ENCODE results near the gene NAA80. TPM values are rescaled to one million over a fixed set of nuclear protein-coding genes. Genes with fewer than 3 reads are reported as not detected.
A peak's percentile ranks its signal among the peaks of the same experiment; 100 is the strongest.

Gene NAA80
- total and polyA plus RNA-seq, 2 of the 8 experiments (the other 6 are each of a cell fraction or from before 2014, with no cell fraction given) = 11.3 to 16.7 TPM

DNA sequence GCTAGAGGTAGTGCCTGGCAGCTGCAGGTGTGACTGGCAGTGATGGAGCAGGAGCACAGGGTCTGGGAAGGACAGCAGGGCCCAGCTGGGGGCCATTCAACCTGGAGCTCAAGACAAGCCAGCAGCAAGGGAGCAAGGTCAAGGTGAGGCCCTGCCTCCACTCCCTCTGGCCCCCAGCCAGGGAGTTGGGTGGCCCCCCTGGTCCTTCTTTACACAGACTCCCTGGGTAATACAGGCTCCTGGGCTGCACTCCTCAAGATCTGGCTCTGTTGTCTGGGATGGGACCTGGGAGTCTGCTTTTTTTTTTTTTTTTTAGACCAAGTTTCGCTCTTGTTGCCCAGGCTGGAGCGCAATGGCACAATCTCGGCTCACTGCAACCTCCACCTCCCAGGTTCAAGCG is 48.7 kb downstream of the NAA80 start:
- no peak for FAIRE-seq
- H3K56ac ChIP-seq (replicated peaks; ENCODE audit: insufficient read length, low read depth, low read length) = no peak overlapping the region
- H3K9ac ChIP-seq (replicated peaks in 1 of 4; ENCODE audit: extremely low read depth in 1 of 4, low read depth in 3 of 4, low read length in 3 of 4) = no peak overlapping the region
- H2BK120ac ChIP-seq (replicated peaks; ENCODE audit: low read depth, low read length) = no peak overlapping the region
- H3K23me2 ChIP-seq (ENCODE audit: low read depth, low read length) = no peaks in the 10 kb centered on the region
- H3K36me3 ChIP-seq (ENCODE audit: control insufficient read depth in 2 of 4, insufficient read depth in 4 of 4, low read length in 3 of 4) = peaks cover 3 to 16% (median 8%) of the 10 kb centered on the region in 4 experiments; a peak in 6 of 8 replicates
- H4K20me1 ChIP-seq (replicated peaks in 1 of 2; ENCODE audit: control insufficient read depth in 1 of 2, insufficient read depth in 2 of 2, low read length in 2 of 2) = peaks cover 15 to 46% of the 10 kb centered on the region in 2 experiments
- no peak overlapping the region for H2AK5ac ChIP-seq (ENCODE audit: low read depth, low read length)
- H3K18ac ChIP-seq (ENCODE audit: extremely low read depth, low read length) = no peak overlapping the region
- no peak overlapping the region for H3K4me3 ChIP-seq (ENCODE audit: extremely low read depth in 1 of 4, insufficient read depth in 2 of 4, low read depth in 3 of 4, low read length in 4 of 4)
- peaks cover 0 to 57% of the 10 kb centered on the region in 2 experiments; a peak in 3 of 4 replicates for H3K79me2 ChIP-seq (ENCODE audit: control insufficient read depth in 1 of 2, insufficient read depth in 2 of 2, low read length in 2 of 2)
- H4K8ac ChIP-seq (ENCODE audit: extremely low read depth, insufficient read depth, low read length) = no peak overlapping the region
- 0 out of 2 replicates have a peak overlapping the region, but pooled peaks have one; percentile 52 for H2BK5ac ChIP-seq (ENCODE audit: low read depth, low read length)
- H3K14ac ChIP-seq (ENCODE audit: insufficient read length) = no peak overlapping the region
- no peak overlapping the region for H4K91ac ChIP-seq (replicated peaks; ENCODE audit: insufficient read length, low read length)
- no peak overlapping the region for H3K4me2 ChIP-seq (ENCODE audit: insufficient read depth in 1 of 2, low read depth in 2 of 2, low read length in 2 of 2)
- no peak overlapping the region for H2BK15ac ChIP-seq (ENCODE audit: low read length)
- no peak overlapping the region for H3K27ac ChIP-seq (ENCODE audit: low read depth, low read length)
- no peaks in the 10 kb centered on the region for H3K9me3 ChIP-seq (ENCODE audit: insufficient read depth in 2 of 2, low read depth in 1 of 2, low read length in 1 of 2)
- 94% methylated on average over 2 of the region's 4 CpGs; no CpG with 5 or more reads in 1 of the 2 experiments for WGBS, 2 experiments (ENCODE audit: extremely low coverage in 1 of 2, insufficient coverage in 1 of 2, insufficient read length in 1 of 2, insufficient replicate concordance in 2 of 2, low coverage in 1 of 2, low lambda C conversion rate in 2 of 2, missing lambda C conversion rate in 1 of 2)
- no peaks in the 10 kb centered on the region for H3K27me3 ChIP-seq (replicated peaks in 1 of 4; ENCODE audit: control insufficient read depth in 3 of 4, extremely low read depth in 1 of 4, insufficient read depth in 3 of 4, low read length in 3 of 4)
- H3K4me1 ChIP-seq (replicated peaks in 1 of 4; ENCODE audit: control insufficient read depth in 3 of 4, insufficient read depth in 4 of 4, low read length in 3 of 4) = peaks cover 5 to 14% (median 9%) of the 10 kb centered on the region in 4 experiments
- no peak overlapping the region for H4K5ac ChIP-seq (ENCODE audit: insufficient read length, low read depth, low read length)
- ChIA-PET POLR2A (ENCODE audit: partially characterized antibody) (interaction anchor here (0.9 to 4.1 kb wide), 4 partner anchors 8 to 39 kb away, joined by 3 to 22 read pairs (median 5); partner anchors contain the start of gene GNAI2), CTCF (ENCODE audit: partially characterized antibody) (interaction anchor here (0.8 to 53.5 kb wide), 8 partner anchors 7 to 164 kb away, joined by 3 to 2149 read pairs (median 30); partner anchors contain the start of genes GNAI2, GNAT1, SEMA3B and SLC38A3)
- TF ChIP-seq SP1 (IDR thresholded peaks at IDR 0.05; ENCODE audit: low read depth, low read length) = no peak
- no peak for TF ChIP-seq CBX5 (IDR thresholded peaks at IDR 0.05; ENCODE audit: low read depth, low read length)
- TF ChIP-seq SIX5 (IDR thresholded peaks at IDR 0.05; ENCODE audit: low read depth, low read length) = no peak
- no peak for TF ChIP-seq TAF1 (IDR thresholded peaks at IDR 0.05; ENCODE audit: low read depth, low read length)
- no peak for TF ChIP-seq MAFK (IDR thresholded peaks at IDR 0.05; ENCODE audit: low read depth, low read length)
- no peak overlapping the region for H2BK12ac ChIP-seq (ENCODE audit: low read depth, low read length)
- H2AFZ ChIP-seq (ENCODE audit: low read length) = no peak overlapping the region
- DNase-seq (ENCODE audit: low read depth in 1 of 2, low spot score in 2 of 2) = no peak
- H3K4ac ChIP-seq (replicated peaks; ENCODE audit: insufficient read length, low read depth, low read length) = no peak overlapping the region
- H2BK20ac ChIP-seq (ENCODE audit: low read length) = no peak overlapping the region
- no peak overlapping the region for H3K23ac ChIP-seq (ENCODE audit: insufficient read length)
- H3K79me1 ChIP-seq (ENCODE audit: low read depth, low read length) = peaks cover 32% of the 10 kb centered on the region

Data from H1 (cell line).